Nephron progenitor cell (in vitro differentiated cells): ENCODE measurements around the gene COL6A1.
A peak's percentile ranks its signal among the peaks of the same experiment; 100 is the strongest.

Experiments
- DNase-seq: peaks from one replicate; pipeline ENCODE4 v3.0.0; 2021
- H3K27ac Mint-ChIP-seq: 2 replicates; pipeline ENCODE4 v1.8.0; 2021; ENCODE audit warnings: mild to moderate bottlenecking, moderate library complexity, mixed read lengths
- H3K27me3 Mint-ChIP-seq: 2 replicates; pipeline ENCODE4 v1.8.0; 2021; ENCODE audit warnings: mild to moderate bottlenecking, low read depth, mixed read lengths; ENCODE audit not compliant: poor library complexity
- H3K36me3 Mint-ChIP-seq: 2 replicates; pipeline ENCODE4 v1.8.0; 2021; ENCODE audit warnings: low read depth, mixed read lengths
- H3K4me1 Mint-ChIP-seq: 2 replicates; pipeline ENCODE4 v1.8.0; 2021; ENCODE audit warnings: mixed read lengths
- H3K4me3 Mint-ChIP-seq: 2 replicates; pipeline ENCODE4 v1.8.0; 2021; ENCODE audit warnings: mild to moderate bottlenecking, moderate library complexity, mixed read lengths
- H3K9me3 Mint-ChIP-seq: 2 replicates; pipeline ENCODE4 v1.8.0; 2021; ENCODE audit warnings: mild to moderate bottlenecking, moderate library complexity, mixed read lengths
- CTCF ChIP-seq: fragments of 200-600 bp; sonication (generic); IDR thresholded peaks from 2 replicates; pipeline ENCODE4 v1.5.0; 2021; ENCODE audit warnings: antibody characterized with exemption

Gene COL6A1

GRCh38 chr21:45998276-45998701, 16.7 kb downstream of the COL6A1 start:
- DNase-seq, result peak; percentile 0
- TF ChIP-seq CTCF, result no peak
- Mint-ChIP-seq H3K36me3 (peaks cover 6% of the 10 kb centered on the region), H3K9me3 (no peaks in the 10 kb centered on the region), H3K27ac (no peak overlapping the region), H3K4me1 (peaks cover 7% of the 10 kb centered on the region), H3K4me3 (no peak overlapping the region), H3K27me3 (no peaks in the 10 kb centered on the region)

GRCh38 chr21:45998871-45999580, 17.5 kb downstream of the COL6A1 start:
- H3K4me3 Mint-ChIP-seq, result no peak overlapping the region
- TF ChIP-seq CTCF, result no peak
- no peaks in the 10 kb centered on the region for H3K27me3 Mint-ChIP-seq
- no peaks in the 10 kb centered on the region for H3K9me3 Mint-ChIP-seq
- peak; percentile 0 for DNase-seq
- H3K4me1 Mint-ChIP-seq, result peaks cover 7% of the 10 kb centered on the region
- H3K27ac Mint-ChIP-seq, result no peak overlapping the region
- peaks cover 6% of the 10 kb centered on the region for H3K36me3 Mint-ChIP-seq

GRCh38 chr21:45999581-46000181, 18.1 kb downstream of the COL6A1 start:
- Mint-ChIP-seq H3K27ac (no peak overlapping the region), H3K9me3 (no peaks in the 10 kb centered on the region), H3K4me3 (no peak overlapping the region), H3K4me1 (peaks cover 12% of the 10 kb centered on the region), H3K36me3 (peaks cover 11% of the 10 kb centered on the region), H3K27me3 (no peaks in the 10 kb centered on the region)
- DNase-seq, result no peak
- TF ChIP-seq CTCF, result no peak

GRCh38 chr21:46000182-46000730, 18.7 kb downstream of the COL6A1 start:
- Mint-ChIP-seq H3K27me3 (no peaks in the 10 kb centered on the region), H3K9me3 (no peaks in the 10 kb centered on the region), H3K36me3 (peaks cover 11% of the 10 kb centered on the region), H3K27ac (no peak overlapping the region), H3K4me1 (peaks cover 12% of the 10 kb centered on the region), H3K4me3 (no peak overlapping the region)
- TF ChIP-seq CTCF, result no peak
- no peak for DNase-seq

GRCh38 chr21:46000731-46001641, 19.4 kb downstream of the COL6A1 start:
- no peak overlapping the region for H3K4me3 Mint-ChIP-seq
- H3K27me3 Mint-ChIP-seq, result no peaks in the 10 kb centered on the region
- H3K36me3 Mint-ChIP-seq, result peaks cover 11% of the 10 kb centered on the region
- peaks cover 15% of the 10 kb centered on the region for H3K4me1 Mint-ChIP-seq
- DNase-seq, result peak; percentile 9
- no peak for TF ChIP-seq CTCF
- no peaks in the 10 kb centered on the region for H3K9me3 Mint-ChIP-seq
- no peak overlapping the region for H3K27ac Mint-ChIP-seq
